ENCODE data around the gene POGZ.

The POGZ gene, protein sequence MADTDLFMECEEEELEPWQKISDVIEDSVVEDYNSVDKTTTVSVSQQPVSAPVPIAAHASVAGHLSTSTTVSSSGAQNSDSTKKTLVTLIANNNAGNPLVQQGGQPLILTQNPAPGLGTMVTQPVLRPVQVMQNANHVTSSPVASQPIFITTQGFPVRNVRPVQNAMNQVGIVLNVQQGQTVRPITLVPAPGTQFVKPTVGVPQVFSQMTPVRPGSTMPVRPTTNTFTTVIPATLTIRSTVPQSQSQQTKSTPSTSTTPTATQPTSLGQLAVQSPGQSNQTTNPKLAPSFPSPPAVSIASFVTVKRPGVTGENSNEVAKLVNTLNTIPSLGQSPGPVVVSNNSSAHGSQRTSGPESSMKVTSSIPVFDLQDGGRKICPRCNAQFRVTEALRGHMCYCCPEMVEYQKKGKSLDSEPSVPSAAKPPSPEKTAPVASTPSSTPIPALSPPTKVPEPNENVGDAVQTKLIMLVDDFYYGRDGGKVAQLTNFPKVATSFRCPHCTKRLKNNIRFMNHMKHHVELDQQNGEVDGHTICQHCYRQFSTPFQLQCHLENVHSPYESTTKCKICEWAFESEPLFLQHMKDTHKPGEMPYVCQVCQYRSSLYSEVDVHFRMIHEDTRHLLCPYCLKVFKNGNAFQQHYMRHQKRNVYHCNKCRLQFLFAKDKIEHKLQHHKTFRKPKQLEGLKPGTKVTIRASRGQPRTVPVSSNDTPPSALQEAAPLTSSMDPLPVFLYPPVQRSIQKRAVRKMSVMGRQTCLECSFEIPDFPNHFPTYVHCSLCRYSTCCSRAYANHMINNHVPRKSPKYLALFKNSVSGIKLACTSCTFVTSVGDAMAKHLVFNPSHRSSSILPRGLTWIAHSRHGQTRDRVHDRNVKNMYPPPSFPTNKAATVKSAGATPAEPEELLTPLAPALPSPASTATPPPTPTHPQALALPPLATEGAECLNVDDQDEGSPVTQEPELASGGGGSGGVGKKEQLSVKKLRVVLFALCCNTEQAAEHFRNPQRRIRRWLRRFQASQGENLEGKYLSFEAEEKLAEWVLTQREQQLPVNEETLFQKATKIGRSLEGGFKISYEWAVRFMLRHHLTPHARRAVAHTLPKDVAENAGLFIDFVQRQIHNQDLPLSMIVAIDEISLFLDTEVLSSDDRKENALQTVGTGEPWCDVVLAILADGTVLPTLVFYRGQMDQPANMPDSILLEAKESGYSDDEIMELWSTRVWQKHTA (N-terminal part only)

DNA sequence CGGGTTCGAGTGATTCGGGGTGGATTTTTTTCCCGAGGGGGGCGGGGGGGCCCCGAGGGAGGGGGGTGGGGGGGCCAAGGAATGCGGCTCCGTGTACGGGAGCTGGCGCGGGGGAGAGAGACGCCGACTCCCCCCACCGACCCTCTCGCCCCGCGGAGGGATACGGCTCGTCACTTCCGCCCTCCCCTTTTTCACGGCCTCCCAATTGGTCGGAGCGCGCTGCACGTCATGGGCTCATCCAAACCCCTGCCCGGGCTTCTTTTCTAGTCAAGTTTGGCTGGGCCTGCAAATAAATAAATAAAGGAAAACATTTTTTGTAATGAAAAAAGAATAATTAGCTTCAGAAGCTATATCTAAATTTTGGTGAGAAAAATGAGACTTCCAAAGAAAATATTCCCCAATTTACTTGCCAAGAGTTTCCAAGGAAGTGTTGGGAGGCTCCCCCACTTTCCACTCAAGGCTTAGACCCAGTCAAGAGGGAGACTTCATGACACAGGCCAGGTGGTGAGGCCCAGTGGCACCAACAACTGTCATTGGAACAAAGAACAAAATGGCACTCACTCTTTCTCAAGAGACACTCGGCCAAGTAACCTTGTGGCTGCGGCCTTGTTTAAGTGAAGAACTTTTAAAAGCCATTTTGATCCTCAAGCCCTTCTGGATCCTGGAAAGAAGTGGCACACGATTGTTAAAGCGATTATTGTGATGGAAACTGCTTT lies at the start of gene POGZ:
POGZ (minus strand) TSS at position 164 of the 716 bp plus-strand sequence. CDS start 17,290 bp downstream, outside the sequence.
- peak; percentile 98 for DNase-seq

DNA sequence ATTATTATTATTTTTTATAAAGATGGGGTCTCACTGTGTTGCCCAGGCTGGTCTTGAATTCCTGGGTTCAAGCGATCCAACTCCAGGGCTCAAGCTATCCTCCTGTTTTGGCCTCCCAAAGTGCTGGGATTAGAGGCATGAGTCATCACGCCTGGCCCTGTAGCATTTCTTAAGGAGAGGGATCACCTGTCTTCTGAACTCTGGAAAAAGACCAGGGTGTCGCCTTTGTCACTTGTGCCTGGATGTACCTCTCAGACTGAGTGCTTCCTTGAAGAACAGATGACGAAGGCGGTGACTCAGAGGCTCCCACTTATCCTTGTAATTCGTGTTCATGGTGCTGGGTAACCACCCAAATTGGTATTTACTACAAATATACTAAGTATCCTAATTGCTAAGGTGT lies 49.5 kb upstream of the POGZ start:
- DNase-seq = no peak

DNA sequence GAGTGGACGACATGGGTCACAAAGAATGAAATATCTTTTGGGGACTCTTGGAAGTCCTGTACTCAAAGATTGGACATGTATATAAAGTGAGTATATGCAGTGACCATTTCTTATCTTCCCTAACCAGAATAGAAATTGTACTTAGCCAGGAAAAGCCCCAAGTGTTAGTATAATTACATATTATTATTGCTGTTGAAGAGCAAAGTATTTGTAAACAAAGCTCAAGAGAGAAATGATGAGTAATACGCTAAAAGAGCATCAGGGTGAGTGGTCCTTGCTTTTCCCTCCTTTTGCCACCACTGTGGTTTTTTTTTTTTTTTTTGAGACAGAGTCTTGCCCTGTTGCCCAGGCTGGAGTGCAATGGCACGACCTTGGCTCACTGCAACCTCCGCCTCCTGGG lies 45.5 kb upstream of the POGZ start:
- DNase-seq = no peak

DNA sequence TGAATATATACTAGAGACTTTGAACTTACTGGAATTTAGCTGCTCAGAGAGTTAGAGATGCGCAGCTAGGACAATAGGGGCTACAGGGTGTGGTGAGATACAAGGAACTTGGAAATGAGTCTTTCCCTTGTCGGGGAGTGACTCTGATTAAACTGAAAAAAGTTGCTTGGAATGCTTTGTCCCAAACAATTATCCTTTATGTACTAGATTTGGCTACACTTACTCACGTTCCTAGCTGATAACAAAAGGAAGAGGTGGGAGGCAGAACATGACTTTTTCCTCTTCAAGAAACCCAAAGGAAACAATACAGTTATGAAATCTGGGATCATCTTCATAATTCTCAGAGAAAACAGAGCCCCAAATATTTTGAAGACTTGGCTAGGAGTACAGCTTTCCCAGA lies 45.0 kb upstream of the POGZ start:
- DNase-seq = no peak

GRCh38 chr1:151502859-151503780 lies 43.8 kb upstream of the POGZ start:
- no peak for DNase-seq

- DNase-seq = no peak
Observed at GRCh38 chr1:151502035-151502700, 42.9 kb upstream of the POGZ start.

- no peak for DNase-seq
Observed at GRCh38 chr1:151501474-151501873, 42.2 kb upstream of the POGZ start.

DNA sequence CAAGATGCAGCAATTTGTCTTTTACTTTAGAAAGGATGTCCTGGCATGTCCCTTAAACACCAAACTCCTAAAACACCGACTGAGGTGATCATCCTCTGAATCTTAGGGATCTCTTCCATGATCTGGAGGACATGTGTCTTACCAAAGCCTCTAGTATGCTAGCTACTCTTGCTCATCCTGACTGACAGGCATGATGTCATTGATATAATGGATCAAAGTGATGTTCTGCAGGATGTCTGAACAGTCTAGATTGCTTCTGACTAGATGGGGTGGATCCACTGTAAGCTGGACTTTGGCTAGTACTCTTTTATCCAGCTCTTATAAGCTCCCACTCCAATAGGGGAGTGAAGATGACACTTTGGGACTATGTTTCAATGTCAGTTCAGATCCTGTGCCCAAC lies 40.6 kb upstream of the POGZ start:
- DNase-seq = no peak

DNA sequence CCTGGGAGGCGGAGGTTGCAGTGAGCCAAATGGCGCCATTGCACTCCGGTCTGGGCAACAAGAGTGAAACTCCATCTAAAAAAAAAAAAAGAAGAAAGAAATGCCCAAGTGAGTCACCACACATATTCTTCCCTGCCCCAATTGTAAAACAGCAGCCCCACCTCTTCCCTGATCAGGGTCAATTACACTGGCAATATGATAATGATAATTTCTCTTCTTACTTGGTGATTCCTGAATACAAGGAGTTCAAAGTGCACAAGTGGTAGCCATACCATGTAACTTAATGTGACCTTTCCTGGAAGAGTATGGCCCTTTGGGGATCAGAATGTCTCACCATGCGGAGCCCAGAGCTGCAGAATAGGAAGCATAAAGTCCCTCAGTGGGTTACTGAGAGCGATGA lies 40.1 kb upstream of the POGZ start:
- DNase-seq = no peak

DNA sequence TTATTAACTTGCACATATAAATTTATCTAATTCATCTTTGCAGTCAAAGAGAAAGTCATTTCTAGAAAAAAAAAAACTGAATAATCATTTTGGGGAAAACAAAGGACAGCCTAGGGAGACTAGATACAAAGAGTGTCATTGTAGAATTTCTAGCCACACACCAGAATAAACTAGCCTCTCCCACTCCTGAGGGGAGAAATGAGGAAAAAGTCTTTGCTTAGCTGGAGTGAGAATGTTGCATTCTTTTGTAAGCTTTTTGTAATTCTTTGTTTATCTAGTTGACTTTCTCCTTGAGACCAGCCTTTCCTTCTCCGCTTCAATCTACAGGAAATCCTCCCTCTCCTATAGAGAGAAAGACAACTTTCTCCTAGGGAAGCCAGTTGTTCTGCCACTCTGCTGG lies 36.0 kb upstream of the POGZ start:
- DNase-seq = no peak

DNA sequence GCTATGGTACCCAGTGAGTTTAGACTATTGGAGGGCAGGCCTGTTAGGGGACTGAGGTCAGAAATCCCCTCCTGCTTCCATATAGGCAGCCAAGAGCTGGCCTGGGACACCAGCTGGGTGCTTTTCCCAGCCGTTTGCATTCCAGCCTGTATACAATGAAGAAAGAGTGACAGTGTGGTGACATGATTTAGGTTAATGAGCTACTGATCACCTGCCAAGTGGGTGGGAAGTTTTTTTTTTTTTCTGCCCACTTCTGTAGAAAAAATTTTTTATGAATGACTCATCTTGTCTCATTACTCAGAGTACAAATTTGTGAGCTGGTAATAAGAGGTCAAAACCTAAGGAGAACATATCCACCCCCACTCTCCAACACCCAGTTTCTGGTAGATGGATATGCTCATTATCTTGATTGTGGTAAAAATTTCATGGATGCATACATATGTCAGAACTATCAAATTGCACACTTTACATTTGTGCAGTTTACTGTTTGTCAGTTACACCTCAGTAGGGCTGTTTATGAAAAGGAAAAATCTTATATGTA lies 35.5 kb upstream of the POGZ start:
- DNase-seq = peak; percentile 21

DNA sequence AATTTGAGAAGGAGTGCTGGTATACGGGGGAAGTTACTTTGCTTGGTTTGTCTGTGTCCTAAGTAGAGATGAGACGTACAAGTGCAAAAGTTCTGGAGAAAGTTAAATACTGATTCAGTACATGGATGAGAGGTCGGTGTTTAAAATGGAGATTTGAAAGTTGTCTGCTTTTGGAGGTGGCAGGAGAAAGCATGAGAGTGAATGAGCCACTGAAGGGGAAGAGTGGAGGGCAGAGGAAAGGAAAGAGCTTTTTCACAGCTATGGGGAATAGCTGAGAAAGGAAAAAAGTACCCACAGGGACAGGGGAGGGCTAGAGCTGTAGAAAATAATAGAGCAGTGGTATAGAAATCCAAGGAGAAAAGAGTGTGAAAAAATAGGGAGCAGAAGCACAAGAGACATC lies 33.7 kb upstream of the POGZ start:
- no peak for DNase-seq

GRCh38 chr1:151492120-151492519 lies 32.8 kb upstream of the POGZ start:
- DNase-seq = no peak

- no peak for DNase-seq
Observed at GRCh38 chr1:151491641-151492040, 32.3 kb upstream of the POGZ start.

DNA sequence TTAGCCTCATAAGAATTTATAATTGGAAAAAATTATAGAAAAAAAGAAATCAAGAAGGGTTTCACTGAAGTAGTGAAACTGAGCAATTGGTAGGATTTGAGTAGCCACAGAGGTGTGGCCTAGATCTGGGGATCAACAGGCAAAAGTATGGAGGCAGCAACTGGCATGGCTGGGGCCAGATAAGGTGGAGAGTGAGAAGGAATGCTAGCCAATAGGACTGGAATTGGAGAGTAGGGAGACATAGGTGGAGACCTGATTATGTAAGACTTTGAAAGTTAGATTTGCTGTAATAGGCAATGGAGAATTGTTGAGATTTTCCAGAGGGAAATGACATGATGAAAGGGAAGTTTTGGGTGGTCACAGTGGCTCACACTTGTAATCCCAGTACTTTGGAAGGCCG lies 27.3 kb upstream of the POGZ start:
- DNase-seq = no peak

GRCh38 chr1:151485685-151486255 lies 26.5 kb upstream of the POGZ start:
- no peak for DNase-seq

GRCh38 chr1:151482017-151482416 lies 22.7 kb upstream of the POGZ start:
- DNase-seq = no peak

GRCh38 chr1:151479462-151479861 lies 20.2 kb upstream of the POGZ start:
- no peak for DNase-seq

DNA sequence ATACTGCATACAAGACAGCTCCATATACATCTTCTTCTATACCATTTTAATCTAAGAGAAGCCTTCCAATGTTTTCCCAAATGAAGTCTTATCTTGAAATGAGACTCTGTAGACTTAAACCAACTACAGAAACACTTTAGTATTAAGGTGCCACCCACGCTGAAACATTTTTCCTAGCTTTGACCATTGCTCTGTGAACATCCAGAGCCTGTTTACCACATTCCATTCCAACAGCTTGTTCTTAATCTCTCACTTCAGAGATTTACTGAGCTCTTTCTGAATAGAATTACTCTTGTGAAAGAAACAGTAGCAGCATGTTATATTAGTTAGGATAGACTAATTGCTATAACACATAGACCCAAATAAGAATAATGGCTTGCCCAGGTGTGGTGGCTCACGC lies 19.6 kb upstream of the POGZ start:
- DNase-seq = no peak

DNA sequence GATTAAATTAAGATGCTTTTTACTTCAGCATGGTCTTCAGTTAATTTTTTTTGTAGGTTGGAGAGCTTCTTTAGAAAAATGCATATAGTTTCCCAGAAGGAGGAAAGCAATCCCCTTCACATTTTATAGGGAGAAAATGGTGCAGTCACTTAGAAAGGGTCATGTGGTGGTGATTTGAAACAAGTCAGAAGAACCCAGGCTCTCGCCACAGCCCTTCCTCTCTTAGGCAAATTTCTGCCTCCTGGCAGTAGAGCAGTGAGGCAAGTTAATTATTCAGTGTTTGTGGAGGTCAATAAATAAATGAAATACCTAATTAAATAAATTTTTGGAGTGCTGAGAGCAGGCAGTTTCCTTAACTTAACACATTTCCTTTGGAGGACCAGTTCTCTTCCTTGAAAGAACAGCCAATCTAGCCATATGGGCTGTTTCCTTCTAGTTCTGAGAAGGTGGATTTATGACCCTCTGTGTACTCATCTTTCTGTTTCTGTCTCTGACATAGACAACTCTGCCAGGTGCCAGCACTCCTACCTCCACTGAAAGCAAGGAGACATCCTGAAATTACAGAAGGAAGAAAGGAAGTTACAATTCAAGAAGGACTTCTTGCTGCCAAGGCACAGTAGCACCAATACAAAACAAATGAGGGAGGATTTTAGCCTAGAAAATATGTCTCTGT lies 19.0 kb upstream of the POGZ start:
- no peak for DNase-seq

Measured in right hindlimb (tissue), 1 donor.